AG10803 (cell line): ENCODE results near the gene BLOC1S6.

Experiments used
- DNase-seq: peaks from one replicate; pipeline ENCODE4 v3.0.0; 2010; ENCODE audit warnings: low read depth
- H3K4me3 ChIP-seq: 2 replicates; pipeline ENCODE4 v1.5.1; 2011; ENCODE audit warnings: mild to moderate bottlenecking, low read length, control low read depth
- TF ChIP-seq, protein P1 (sequence below): conservative IDR thresholded peaks from 2 replicates; pipeline ENCODE4 v1.5.1; 2011; ENCODE audit warnings: mild to moderate bottlenecking, low read length, control low read depth, inconsistent platforms

BLOC1S6 gene

DNA sequence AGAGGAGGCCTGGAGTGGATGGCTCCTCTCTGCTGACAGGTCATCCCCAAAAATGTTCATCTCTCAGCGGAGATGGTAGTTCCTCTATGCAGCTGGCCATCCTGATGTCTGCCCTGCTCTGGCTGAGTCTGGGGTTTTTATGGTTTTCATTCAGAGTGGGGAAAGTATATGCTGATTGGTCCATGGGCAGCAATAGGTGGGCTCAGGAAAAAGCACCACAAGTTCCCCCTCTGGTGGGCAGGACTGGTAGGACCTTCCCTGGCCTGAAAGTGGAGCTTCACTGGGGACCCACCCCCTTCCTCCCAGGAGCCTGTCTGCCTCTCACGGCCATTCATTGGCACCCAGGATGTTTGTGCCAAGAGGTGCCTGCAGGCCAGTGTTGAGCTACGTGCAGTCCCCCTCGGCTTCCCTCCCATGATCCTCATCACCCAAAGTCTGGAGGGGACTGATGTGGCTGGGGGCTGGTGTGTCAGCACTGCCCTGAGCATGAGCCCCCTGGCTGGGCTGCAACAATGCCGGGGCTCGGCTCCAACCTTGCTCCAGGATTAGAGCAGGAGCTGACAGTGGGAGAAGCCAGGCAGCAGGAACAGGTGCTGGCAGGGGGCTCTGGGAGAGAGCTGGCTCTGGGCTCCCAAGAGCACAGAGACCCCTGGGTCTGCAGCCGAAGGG lies 13.1 kb upstream of the BLOC1S6 start:
- TF ChIP-seq, protein P1, sequence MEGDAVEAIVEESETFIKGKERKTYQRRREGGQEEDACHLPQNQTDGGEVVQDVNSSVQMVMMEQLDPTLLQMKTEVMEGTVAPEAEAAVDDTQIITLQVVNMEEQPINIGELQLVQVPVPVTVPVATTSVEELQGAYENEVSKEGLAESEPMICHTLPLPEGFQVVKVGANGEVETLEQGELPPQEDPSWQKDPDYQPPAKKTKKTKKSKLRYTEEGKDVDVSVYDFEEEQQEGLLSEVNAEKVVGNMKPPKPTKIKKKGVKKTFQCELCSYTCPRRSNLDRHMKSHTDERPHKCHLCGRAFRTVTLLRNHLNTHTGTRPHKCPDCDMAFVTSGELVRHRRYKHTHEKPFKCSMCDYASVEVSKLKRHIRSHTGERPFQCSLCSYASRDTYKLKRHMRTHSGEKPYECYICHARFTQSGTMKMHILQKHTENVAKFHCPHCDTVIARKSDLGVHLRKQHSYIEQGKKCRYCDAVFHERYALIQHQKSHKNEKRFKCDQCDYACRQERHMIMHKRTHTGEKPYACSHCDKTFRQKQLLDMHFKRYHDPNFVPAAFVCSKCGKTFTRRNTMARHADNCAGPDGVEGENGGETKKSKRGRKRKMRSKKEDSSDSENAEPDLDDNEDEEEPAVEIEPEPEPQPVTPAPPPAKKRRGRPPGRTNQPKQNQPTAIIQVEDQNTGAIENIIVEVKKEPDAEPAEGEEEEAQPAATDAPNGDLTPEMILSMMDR = peak; percentile 47
- DNase-seq = peak; percentile 5
- no peak overlapping the region for H3K4me3 ChIP-seq

DNA sequence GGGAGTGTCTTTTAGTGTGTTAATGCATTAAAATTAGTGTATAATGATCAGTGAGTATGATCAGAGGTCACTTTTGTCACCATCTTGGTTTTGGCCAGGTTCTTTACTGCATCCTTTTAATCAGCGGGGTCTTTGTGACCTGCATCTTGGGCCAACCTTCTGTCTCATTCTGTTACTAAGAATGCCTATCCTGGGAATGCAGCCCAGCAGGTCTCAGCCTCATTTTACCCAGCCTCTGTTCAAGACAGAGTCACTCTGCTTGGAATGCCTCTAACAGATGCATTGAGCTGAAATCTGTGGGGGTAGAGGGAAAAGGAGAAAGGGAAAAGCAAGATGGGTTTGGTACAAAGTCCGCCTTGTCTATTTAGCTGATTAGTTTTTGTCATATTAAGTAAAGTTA lies 5.3 kb upstream of the BLOC1S6 start:
- no peak for DNase-seq
- no peak overlapping the region for H3K4me3 ChIP-seq
- TF ChIP-seq, protein P1 = no peak

DNA sequence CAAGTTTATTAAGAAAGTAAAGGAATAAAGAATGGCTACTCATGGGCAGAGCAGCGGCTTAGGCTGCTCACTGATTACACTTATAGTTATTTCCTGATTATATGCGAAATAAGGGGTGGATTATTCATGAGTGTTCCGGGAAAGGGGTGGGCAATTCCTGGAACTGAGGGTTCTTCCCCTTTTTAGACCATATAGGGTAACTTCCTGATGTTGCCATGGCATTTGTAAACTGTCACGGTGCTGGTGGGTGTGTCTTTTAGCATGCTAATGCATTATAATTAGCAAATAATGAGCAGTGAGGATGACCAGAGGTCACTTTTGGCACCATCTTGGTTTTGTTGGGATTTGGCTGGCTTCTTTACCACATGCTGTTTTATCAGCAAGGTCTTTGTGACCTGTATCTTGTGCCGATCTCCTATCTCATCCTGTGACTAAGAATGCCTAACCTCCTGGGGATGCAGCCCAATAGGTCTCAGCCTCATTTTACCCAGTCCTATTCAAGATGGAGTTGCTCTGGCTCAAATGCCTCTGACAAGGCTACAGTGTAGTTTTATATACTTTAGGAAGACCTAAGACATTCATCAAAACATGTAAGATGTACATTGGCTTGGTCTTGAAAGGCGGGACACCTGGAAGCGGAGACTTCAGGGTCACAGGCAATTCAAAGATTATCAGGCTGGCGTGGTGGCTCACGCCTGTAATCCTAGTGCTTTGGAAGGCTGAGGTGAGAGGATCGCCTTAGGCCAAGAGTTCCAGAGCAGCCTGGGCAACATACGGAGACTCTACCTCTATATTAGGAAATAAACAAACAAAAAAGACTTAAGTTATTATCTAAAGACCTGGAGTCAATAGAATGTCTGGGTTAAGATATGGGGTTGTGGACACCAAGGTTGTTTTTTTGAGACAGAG lies 3.2 kb upstream of the BLOC1S6 start:
- H3K4me3 ChIP-seq = no peak overlapping the region
- TF ChIP-seq, protein P1 = no peak
- DNase-seq = no peak

DNA sequence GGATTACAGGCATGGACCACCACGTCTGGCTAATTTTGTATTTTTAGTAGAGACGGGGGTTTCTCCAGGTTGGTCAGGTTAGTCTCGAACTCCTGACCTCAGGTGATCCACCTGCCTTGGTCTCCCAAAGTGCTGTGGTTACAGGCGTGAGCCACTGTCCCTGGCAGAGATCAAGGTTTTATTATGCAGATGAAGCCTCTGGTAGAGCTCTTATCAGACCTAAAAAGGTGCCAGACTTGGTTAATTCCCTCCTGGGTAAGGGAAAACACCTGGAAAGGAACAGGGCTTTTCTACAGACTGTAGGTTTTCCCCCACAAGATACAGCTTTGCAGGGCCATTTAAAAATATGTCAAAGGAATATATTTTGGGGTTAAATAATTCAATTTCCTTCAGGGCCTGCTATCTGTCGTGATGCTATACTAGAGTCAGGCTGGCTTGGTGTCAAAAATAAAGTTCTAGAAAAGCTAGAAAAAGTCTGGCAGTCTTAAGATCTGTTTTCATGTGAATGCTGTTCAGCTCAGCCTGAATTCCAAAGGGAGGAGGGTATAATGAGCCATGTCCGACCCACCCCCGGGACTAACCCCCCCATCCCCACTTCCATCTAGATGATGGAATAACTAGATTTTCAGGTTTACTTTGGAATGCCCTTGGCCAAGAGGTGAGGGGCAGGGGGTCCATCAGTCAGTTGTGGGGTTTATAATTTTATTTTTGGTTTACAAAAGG lies 1.9 kb upstream of the BLOC1S6 start:
- DNase-seq = no peak
- TF ChIP-seq, protein P1 = no peak
- H3K4me3 ChIP-seq = no peak overlapping the region

DNA sequence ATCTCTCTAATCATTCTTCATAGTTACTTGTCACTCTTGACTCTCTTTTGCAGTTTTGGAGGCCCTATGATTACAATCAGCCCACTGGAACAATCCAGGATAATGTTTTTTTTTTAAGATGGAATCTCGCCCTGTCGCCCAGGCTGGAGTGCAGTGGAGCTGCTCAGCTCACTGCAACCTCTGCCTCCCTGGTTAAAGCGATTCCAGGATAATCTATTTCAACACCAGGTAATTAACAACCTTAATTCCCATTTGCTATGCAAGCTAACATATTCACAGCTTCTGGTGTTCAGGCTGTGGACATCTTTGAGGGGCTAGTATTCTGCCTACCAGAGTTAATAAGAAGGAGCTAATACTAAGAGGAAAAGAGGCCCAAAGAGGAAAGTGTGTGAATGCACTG lies 1.1 kb upstream of the BLOC1S6 start:
- peak overlapping the region; percentile 64 for H3K4me3 ChIP-seq
- no peak for DNase-seq
- TF ChIP-seq, protein P1 = no peak

DNA sequence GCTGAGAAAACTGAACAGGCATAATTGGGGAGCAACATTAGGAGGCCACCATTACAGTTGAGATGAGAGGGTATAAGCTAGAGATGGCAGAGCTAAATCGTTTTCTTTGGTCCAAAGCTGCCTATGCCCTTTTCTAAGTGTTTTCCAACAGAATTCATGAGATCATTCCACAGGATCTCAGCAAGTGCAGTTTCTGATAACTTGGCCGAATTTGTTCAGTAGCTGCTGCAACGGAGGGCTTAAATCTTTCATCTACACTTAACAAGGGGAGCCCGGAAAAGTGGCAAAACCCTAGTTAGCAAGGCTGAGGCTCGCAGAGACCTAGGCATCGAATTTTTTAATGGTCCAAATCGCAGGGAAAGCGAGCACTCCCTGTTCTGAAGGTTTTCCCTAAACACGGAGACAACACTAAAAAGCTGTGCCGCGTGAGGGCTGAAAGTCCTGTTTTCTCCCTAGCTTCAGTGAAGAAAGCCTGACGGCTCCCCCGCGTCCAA lies 531 bp upstream of the BLOC1S6 start:
- no peak for DNase-seq
- peak overlapping the region; percentile 64 for H3K4me3 ChIP-seq
- TF ChIP-seq, protein P1 = no peak
